B cell (primary cell): ENCODE data around the gene EEF1AKMT2.

Experiments used
- EZH2 ChIP-seq: IDR thresholded peaks from 2 replicates; pipeline ENCODE4 v1.6.1; 2012; ENCODE audit warnings: borderline replicate concordance, low read depth, mild to moderate bottlenecking, moderate library complexity, low read length; ENCODE audit not compliant: insufficient read depth, poor library complexity, severe bottlenecking
- TF ChIP-seq, protein P1 (sequence below): fragments of 200-600 bp; IDR thresholded peaks from one replicate; pipeline ENCODE4 v1.8.0; 2022; ENCODE audit warnings: antibody characterized with exemption, mild to moderate bottlenecking

DNA sequence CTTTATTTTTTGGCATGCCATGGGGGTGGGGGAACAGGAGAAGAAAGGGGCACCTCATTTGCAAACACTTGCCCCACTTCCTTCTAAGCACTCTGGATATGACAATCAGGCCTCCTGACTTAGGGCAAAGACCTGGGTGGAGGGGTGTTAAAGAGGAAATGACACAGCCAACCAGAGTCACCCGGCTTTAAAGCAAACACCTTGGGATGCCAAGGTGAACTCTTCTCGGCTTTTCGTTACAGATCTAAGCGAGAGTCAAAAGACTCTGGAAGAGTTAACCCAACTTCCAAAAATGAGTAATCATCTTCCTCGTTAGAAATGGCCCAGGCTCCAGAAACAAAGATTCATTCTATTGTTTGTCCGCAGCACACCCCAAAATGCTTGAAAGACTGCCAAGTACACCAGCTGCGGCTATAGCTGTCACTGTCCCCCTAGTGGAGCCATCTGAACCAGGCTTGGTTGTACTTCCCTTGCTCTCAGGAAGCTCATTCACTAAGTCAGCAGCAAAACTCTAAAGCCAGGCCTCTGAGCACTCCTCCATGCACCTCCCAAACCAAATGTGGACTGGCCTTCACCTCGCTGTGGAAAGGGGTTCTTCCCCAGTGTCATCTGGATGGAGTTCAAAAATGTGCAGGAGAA is 72.4 kb downstream of the EEF1AKMT2 start:
- TF ChIP-seq, protein P1, sequence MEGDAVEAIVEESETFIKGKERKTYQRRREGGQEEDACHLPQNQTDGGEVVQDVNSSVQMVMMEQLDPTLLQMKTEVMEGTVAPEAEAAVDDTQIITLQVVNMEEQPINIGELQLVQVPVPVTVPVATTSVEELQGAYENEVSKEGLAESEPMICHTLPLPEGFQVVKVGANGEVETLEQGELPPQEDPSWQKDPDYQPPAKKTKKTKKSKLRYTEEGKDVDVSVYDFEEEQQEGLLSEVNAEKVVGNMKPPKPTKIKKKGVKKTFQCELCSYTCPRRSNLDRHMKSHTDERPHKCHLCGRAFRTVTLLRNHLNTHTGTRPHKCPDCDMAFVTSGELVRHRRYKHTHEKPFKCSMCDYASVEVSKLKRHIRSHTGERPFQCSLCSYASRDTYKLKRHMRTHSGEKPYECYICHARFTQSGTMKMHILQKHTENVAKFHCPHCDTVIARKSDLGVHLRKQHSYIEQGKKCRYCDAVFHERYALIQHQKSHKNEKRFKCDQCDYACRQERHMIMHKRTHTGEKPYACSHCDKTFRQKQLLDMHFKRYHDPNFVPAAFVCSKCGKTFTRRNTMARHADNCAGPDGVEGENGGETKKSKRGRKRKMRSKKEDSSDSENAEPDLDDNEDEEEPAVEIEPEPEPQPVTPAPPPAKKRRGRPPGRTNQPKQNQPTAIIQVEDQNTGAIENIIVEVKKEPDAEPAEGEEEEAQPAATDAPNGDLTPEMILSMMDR, result peak; percentile 77
- TF ChIP-seq EZH2, result no peak
